HG03159 (cell line): Measurements from ENCODE around the gene MGAT1.
"Not testable (repeated sequence)": the region's sequence is repeated elsewhere in the genome, so short reads cannot be mapped to it uniquely, and the experiment has no call there.

Experiments used
- ATAC-seq: cut with Tn5 transposase; IDR thresholded peaks from one replicate; pipeline ENCODE4 v1.9.1; 2021; ENCODE audit warnings: mild to moderate bottlenecking, moderate library complexity; ENCODE audit not compliant: unreplicated experiment

Gene MGAT1

DNA sequence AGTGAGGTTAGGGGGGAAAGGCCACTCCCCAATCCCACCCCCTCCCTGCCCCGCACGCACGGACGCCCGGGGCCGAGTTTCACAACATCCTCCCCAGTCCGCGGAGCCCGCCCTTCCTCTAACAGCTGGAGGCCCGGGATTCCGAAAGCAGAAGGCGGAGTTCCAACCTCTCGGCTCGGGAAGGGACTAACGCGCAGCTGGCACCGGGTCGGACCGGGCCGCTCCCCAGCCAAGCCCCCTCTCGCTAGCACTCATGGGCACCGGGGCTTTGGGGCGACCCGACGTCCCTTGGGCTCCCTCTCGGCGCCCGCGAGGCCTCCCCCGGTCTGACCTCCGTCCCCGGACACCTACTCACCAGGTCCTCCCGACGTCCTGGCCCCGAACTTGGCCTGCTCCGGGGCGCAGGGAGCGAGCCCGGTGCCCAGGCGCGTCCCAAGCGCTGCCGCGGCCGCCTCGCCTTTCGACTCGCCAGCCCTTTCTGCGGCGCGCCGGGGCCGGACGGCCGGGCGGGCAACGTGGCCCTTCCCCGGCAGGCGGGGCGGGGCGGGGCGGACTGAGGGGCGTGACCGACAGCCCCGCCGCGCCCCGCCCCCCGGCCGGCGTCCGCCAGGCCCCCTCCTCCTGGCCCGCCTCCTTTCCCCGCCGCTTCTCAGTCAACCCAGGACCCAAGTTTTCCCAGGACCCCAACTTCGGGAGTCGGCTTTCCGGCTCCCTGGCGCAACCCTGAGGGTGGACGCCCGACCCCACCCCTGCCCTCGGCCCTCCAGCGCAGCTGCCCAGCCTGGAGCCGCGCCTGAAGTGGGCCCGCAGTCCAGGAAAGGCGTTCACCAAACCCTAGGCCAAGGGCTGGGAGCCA, at the start of gene MGAT1:
Gene MGAT1, minus strand, starts transcription at position 482 of the 856 bp plus-strand sequence. CDS start 9,835 bp downstream, outside the sequence.
- ATAC-seq = peak; percentile 44

DNA sequence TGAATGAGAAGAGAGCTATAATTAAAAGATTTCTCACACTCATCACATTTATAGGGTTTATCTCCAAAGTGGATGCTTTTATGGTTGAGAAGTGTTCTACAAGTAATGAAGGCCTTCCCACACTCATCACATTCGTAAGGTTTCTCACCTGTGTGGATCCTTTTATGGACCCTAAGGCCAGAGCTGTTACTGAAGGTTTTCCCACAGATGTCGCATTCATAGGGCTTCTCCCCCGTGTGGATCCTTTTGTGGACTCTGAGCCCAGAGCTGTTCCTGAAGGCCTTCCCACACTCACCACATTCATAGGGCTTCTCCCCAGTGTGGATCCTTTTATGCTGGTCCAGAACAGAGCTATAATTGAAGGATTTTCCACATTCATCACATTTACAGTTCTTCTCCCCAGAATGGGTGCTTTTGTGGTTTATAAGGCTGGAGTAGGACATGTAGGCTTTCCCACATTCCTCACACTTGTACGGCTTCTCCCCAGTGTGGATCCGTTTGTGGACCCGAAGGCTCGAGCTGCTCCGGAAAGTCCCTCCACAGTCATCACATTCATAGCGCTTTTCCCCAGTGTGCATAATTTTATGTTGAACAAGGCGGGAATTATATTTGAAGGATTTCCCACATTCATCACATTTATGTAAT, 48.0 kb upstream of the MGAT1 start:
- no peak for ATAC-seq

DNA sequence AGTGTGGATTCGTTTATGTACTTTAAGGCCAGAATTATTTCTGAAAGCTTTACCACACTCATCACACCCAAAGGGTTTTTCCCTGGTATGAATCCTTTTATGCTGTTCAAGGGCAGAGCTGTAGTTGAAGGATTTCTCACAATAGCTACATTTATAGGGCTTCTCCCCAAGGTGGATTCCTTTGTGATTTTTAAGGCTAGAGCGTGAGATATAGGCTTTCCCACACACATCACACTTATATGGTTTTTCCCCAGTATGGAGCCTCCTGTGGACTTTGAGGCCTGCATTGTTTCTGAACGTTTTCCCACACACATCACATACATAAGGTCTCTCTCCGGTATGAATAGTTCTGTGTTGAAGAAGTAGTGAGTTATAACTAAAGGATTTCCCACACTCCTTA, 47.2 kb upstream of the MGAT1 start:
- no peak for ATAC-seq

DNA sequence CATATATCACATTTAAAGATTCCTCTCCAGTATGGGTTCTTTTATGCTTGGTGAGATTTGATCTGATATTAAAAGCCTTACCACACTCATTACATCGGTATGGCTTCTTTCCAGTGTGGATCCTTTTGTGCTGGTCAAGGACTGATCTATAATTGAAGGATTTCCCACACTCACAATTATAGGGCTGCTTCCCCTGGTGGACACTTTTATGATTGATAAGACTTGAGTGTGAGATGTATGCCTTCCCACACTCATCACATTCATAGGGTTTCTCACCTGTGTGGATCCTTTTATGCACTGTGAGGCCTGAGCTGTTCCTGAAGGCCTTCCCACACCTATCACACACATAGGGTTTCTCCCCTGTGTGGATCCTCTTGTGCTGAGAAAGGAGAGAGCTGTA, 46.3 kb upstream of the MGAT1 start:
- ATAC-seq = no peak

- ATAC-seq = no peak
Measured at GRCh38 chr5:180848265-180848664, 45.7 kb upstream of the MGAT1 start.

DNA sequence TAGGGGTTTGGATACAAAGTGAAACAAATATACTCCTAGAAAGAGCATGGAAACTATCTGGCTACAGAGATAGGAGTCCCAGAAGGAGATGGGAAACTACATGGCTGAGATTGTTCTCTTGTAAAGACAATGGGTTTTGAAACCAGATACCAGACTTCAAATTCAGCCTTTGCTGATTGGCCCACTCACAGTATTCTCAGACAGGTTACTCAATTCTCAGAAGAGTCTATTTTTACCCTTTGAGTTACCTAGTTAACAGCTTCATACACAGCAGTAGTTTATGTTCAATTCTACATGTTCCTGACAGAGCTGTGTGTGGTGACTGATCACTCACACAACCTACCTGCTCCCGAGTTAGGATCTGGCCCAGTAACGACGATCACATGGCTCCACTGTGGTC, 44.4 kb upstream of the MGAT1 start:
- no peak for ATAC-seq

DNA sequence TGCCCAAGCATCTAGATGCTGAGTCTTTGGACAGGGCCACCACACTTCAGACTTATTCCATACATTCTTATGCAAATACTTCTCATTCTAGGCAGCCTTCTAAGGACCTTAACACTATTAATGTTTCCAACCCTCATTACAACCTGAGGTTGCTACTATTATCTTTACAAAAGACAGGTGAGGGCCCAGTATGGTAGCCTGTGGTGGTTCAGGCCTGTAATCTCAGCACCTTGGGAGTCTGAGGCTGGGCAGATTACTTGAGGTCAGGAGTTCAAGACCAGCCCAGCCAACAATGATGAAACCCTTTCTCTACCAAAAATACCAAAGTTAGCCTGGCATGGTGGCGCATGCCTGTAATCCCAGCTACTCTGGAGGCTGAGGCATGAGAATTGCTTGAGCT, 42.3 kb upstream of the MGAT1 start:
- no peak for ATAC-seq

DNA sequence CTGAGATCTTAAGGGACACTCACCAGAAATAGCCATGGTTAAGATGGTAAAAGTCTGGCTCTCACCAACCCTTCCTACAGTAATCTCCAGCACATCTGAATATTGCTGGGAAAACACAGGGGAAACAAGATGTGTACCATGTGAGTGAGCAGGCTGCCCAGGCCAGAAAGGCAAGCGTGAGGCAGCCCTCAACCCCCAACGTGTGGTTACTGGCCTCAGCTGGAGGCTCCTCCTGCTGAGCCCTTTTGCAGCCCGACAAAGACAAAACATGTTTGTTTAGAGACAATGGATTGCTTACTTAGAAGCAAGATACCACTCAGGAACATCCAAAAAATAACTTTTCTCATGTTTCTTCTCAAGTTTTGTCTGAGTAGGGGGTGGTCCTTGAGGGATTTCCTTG, 41.8 kb upstream of the MGAT1 start:
- no peak for ATAC-seq

DNA sequence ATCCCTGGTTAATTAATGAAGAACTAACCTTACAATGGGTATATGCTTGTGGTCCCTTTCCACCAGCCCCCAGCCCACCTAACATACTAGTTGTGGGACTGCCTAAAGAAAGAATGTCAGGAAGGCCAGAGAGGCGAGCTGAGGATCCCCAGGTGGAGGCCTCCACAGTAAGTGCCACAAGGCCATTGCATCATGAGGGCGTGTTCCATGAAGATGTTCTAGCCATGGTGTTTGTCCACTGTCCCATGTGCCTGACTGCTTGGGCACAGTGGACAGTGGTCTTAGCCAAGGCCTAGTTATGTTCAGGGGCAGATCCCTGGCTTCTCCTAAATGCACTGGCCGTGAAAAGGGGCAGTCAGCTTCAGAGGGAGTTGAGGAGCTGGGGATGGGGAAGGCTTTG, 37.3 kb upstream of the MGAT1 start:
- no peak for ATAC-seq

GRCh38 chr5:180839227-180839626, 36.6 kb upstream of the MGAT1 start:
- ATAC-seq = no peak

DNA sequence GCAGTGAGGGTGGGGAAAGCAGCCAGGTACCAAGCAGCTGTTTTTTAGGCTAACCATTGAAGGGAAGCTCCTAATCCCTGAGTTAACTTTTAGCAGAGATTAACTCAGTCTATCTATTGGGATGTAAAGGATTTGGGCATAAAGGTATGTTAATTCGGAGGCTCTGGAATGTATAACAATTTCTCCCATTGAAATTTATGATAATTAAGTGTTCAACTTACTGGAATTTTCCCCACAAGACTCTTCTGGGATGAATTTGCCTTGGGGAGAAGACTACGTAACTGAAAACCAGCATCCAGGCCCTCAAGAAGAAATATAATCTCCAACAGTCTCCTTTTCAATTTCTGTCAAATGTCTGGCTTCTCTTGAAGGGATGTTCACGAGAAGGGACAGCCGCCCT, 34.9 kb upstream of the MGAT1 start:
- no peak for ATAC-seq

DNA sequence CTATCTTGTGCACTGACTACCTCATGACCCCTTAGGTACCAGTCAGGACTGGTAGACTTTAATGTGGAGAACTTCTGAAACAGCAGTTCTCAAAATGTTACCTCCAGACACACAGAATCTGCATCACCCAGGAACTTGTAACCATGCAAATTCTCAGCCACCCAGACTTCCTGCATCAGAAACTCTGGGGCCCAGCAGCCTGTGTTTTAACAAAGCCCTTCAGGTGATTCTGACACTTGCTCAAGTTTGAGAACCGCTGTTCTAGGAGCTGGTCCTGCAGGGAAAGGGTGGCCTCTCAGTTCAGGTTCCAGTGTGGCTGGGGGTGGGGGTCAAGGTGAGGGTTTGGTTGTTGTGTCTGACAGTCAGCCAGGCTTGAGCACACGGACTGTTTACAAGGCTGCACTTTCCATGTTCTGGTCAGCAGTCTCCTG, 30.0 kb upstream of the MGAT1 start:
- ATAC-seq = peak; percentile 52

GRCh38 chr5:180831139-180832093, 28.8 kb upstream of the MGAT1 start:
- peak; percentile 70 for ATAC-seq

DNA sequence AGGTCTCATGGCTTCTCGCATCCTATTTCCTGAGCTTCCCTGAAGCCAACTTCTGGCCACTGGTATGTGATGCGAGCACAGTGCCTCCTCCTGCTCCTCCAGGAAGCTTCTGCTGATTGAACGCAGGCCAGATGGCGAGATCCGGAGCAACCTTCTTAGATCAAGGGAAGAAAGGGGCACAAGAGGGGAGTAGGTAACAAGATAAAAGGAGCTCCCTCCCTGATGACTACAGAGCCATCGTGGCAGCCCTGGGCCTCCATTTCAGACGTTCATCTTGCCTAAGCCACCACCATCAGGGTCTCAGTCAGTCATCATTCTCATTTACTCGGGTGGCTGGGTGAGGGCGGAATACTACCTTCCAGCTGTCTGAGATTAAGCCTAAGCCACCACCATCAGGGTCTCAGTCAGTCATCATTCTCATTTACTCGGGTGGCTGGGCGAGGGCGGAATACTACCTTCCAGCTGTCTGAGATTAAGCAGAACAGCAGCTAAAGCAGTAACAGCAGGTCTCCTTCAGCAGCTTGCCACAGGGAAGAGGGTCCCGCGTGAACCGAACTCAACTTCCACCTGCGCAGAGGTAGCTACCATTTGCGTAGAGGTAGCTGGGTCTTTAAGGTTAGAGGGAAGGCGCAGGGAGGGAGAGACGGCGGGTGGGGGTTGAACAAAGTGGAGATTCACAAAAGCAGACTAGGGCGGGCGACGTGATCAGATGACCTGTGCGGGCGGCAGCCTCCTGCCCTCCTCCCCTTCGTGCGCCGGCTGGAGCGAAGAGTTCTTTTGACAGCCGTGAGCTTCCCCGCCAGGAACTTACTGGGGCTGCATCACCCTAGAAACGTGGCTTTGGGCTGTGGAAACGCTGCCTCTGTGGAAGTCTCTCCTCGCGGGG, 27.9 kb upstream of the MGAT1 start:
- ATAC-seq = peak; percentile 47

GRCh38 chr5:180829726-180830125, 27.1 kb upstream of the MGAT1 start:
- ATAC-seq = no peak

- not testable (repeated sequence) for ATAC-seq
Measured at GRCh38 chr5:180828756-180829531, 26.3 kb upstream of the MGAT1 start.

GRCh38 chr5:180827374-180827773, 24.8 kb upstream of the MGAT1 start:
- not testable (repeated sequence) for ATAC-seq

DNA sequence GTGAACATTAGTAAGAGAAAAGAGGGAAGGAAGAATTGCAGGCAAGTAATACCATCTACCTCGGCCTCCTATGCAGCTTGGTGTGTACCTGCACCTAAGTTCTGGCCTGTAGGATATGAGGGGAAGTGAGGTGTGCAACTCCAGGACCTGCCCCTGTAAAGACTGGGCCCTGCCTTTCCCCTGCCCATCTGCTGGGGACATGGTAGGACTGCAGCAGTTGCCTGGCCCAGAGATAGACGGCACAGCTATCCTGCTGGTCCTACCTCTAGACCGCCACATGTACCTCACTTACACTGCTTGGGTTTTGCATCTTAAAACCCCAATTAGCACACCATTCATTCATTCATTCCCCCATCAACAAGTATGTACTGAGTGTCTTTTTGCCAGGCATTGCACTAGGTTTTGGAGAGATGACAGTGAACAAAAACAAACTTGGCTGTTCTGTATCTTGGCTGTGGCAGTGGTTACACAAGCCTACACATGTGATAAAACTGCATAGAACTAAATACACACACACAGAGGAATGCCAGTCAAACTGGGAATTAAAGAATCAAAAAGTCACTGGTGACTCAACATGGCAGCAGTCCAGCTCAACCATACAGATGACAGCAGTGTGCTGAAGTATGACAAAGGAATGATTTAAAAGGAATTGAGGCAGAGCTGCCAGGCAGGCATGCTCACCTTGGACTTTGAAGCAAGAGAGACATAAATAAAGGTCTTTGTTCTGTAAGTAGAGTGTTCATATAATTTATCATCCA, 23.3 kb upstream of the MGAT1 start:
- ATAC-seq = no peak
